ENCODE measurements around the gene STRN4. TPM values are rescaled to one million over a fixed set of nuclear protein-coding genes. Genes with fewer than 3 reads are reported as not detected.

The STRN4 gene
- polyA plus RNA-seq, 3 donors, result 37.5 to 239 (median 48.0) TPM

DNA sequence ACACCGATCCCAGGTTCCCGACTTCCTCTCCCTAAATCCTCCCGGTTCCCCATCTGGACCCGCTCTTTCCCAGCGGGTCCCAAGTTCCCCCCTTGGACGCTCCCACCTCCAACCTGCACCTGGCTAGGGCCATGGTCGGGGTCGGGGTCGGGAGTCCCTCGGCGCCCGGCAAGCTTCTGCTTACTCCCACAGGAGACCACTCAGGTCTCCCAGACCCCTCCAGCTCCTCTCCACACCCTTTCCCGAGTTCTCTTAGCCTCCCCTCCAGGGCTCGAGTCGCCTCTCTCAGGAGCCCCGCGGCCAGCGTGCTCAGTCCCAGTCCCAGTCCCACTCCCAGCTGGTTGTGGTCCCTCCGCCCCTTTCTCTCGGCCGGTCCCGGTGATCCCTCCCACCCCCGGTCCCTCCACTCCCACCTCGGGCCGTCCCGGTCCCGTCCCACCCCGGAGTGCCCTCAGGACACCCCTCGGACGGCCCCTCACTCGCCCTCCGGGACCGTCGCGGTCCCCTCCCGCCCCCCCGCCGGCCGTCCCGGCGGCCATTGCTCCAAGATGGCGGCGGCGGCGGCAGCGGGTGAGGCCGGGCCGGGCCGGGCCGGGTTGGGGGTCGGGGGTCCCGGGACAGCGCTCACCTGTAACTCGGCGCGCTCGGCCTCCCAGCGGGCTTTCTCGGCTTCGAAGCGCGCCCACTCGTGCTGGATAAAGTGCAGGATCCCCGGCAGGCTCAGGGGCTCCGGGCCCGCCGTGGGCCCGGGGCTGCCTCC lies 549 bp downstream of the STRN4 start, which contains the start of gene FKRP:
TSS of gene FKRP (plus strand) at position 537 of the 760 bp plus-strand sequence. CDS start 9,394 bp downstream, outside the sequence.
- Histone ChIP-seq H3K4me3 (replicated peaks in 1 of 3; ENCODE audit: low read depth in 2 of 3, low read length in 3 of 3) (peak within 1 kb of the TSS; percentile 85 to 97 (median 97)), H2AFZ (ENCODE audit: insufficient read depth, low read depth, low read length, poor library complexity, severe bottlenecking) (peak within 1 kb of the TSS; percentile 81), H4K20me1 (ENCODE audit: insufficient read depth, low read length) (peaks cover 54% of the 10 kb centered on the region), H3K4me1 (ENCODE audit: control insufficient read depth in 1 of 2, insufficient read depth in 2 of 2, low read length in 2 of 2) (peaks cover 43 to 54% of the 10 kb centered on the region in 2 donors), H3K27me3 (ENCODE audit: control insufficient read depth in 2 of 2, insufficient read depth in 2 of 2, low read length in 2 of 2) (no peaks in the 10 kb centered on the region), H3K9ac (ENCODE audit: insufficient read depth, low read length, poor library complexity, severe bottlenecking) (peak within 1 kb of the TSS; percentile 86), H3K4me2 (replicated peaks; ENCODE audit: extremely low read depth, low read length, poor library complexity, severe bottlenecking) (peak within 1 kb of the TSS; percentile 87), H3K36me3 (replicated peaks in 1 of 2; ENCODE audit: control insufficient read depth in 1 of 2, insufficient read depth in 2 of 2, low read length in 2 of 2) (peaks cover 4 to 25% of the 10 kb centered on the region in 2 donors), H3K27ac (ENCODE audit: low read depth in 1 of 2, low read length in 2 of 2) (peak within 1 kb of the TSS in 1 of 2 donors; percentile 81), H3K9me3 (replicated peaks in 1 of 2; ENCODE audit: control insufficient read depth in 1 of 2, insufficient read depth in 1 of 2, low read length in 2 of 2) (no peaks in the 10 kb centered on the region), H3K79me2 (ENCODE audit: insufficient read depth, low read length) (peaks cover 62% of the 10 kb centered on the region)
- Mint-ChIP-seq H3K4me3 (peak within 1 kb of the TSS; percentile 98 to 99), H3K27ac (peak within 1 kb of the TSS; percentile 84 to 96 (median 90)), H3K4me1 (peaks cover 55% of the 10 kb centered on the region), H3K36me3 (peaks cover 19 to 45% of the 10 kb centered on the region in 2 donors), H3K9me3 (no peaks in the 10 kb centered on the region), H3K27me3 (ENCODE audit: low read depth in 3 of 3) (peaks cover 0 to 1% (median 0%) of the 10 kb centered on the region in 3 donors)
- intact Hi-C loops (cut with micrococcal nuclease), result loop anchor here in 1 of 2 donors (1.0 to 10.0 kb wide), 2 partner anchors 11 to 221 kb away; no protein-coding TSS in a partner anchor
- no peak for DNase-seq
- under 1% methylated on average over 48 of the region's 68 CpGs for WGBS (ENCODE audit: insufficient coverage)
- TF ChIP-seq, protein P1, sequence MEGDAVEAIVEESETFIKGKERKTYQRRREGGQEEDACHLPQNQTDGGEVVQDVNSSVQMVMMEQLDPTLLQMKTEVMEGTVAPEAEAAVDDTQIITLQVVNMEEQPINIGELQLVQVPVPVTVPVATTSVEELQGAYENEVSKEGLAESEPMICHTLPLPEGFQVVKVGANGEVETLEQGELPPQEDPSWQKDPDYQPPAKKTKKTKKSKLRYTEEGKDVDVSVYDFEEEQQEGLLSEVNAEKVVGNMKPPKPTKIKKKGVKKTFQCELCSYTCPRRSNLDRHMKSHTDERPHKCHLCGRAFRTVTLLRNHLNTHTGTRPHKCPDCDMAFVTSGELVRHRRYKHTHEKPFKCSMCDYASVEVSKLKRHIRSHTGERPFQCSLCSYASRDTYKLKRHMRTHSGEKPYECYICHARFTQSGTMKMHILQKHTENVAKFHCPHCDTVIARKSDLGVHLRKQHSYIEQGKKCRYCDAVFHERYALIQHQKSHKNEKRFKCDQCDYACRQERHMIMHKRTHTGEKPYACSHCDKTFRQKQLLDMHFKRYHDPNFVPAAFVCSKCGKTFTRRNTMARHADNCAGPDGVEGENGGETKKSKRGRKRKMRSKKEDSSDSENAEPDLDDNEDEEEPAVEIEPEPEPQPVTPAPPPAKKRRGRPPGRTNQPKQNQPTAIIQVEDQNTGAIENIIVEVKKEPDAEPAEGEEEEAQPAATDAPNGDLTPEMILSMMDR (IDR thresholded peaks at IDR 0.05), result no peak

DNA sequence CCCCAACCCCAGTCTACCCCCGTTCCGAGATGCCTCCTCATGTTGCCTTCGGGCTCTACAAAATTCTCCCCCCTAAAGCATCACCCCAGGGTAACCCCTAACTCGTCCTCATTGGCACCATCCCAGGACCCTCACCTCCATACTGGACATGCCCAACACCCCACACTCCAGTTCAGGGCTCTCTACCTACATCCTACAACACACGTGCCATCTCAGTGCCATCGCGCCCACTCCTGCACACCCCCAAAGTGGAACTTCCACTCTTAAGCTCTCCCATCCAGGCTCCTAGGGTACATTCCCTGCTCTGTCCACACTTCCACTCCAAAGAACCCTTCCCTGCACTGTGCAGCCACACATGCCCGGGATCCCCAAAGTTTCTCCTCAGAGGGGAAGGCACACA lies 1.2 kb downstream of the STRN4 start:
- Histone ChIP-seq H3K4me2 (replicated peaks; ENCODE audit: extremely low read depth, low read length, poor library complexity, severe bottlenecking) (peak overlapping the region; percentile 87), H3K9ac (ENCODE audit: insufficient read depth, low read length, poor library complexity, severe bottlenecking) (peak overlapping the region; percentile 86), H3K36me3 (replicated peaks in 1 of 2; ENCODE audit: control insufficient read depth in 1 of 2, insufficient read depth in 2 of 2, low read length in 2 of 2) (peaks cover 8 to 25% of the 10 kb centered on the region in 2 donors), H3K79me2 (ENCODE audit: insufficient read depth, low read length) (peaks cover 69% of the 10 kb centered on the region), H3K27me3 (ENCODE audit: control insufficient read depth in 2 of 2, insufficient read depth in 2 of 2, low read length in 2 of 2) (no peaks in the 10 kb centered on the region), H2AFZ (ENCODE audit: insufficient read depth, low read depth, low read length, poor library complexity, severe bottlenecking) (no peak overlapping the region), H3K27ac (ENCODE audit: low read depth in 1 of 2, low read length in 2 of 2) (peak overlapping the region in 1 of 2 donors; percentile 81), H4K20me1 (ENCODE audit: insufficient read depth, low read length) (peaks cover 61% of the 10 kb centered on the region), H3K9me3 (replicated peaks in 1 of 2; ENCODE audit: control insufficient read depth in 1 of 2, insufficient read depth in 1 of 2, low read length in 2 of 2) (no peaks in the 10 kb centered on the region), H3K4me1 (ENCODE audit: control insufficient read depth in 1 of 2, insufficient read depth in 2 of 2, low read length in 2 of 2) (peaks cover 43 to 56% of the 10 kb centered on the region in 2 donors), H3K4me3 (replicated peaks in 1 of 3; ENCODE audit: low read depth in 2 of 3, low read length in 3 of 3) (peak overlapping the region; percentile 85 to 97 (median 97))
- TF ChIP-seq, protein P1 (IDR thresholded peaks at IDR 0.05), result no peak
- no peak for DNase-seq
- intact Hi-C loops (cut with micrococcal nuclease), result loop anchor here in 1 of 2 donors (1.0 to 10.0 kb wide), 2 partner anchors 11 to 220 kb away; no protein-coding TSS in a partner anchor
- WGBS (ENCODE audit: insufficient coverage), result 38% methylated on average over 8 of the region's 8 CpGs
- H3K36me3 Mint-ChIP-seq, result peaks cover 24 to 47% of the 10 kb centered on the region in 2 donors
- peak overlapping the region; percentile 98 to 99 for H3K4me3 Mint-ChIP-seq
- no peaks in the 10 kb centered on the region for H3K9me3 Mint-ChIP-seq
- peaks cover 0 to 1% (median 0%) of the 10 kb centered on the region in 3 donors for H3K27me3 Mint-ChIP-seq (ENCODE audit: low read depth in 3 of 3)
- H3K4me1 Mint-ChIP-seq, result peaks cover 57% of the 10 kb centered on the region
- H3K27ac Mint-ChIP-seq, result peak overlapping the region in 6 of 7 donors; percentile 84 to 96 (median 92)

Data from CD14-positive monocyte (primary cell).